HG03575 (cell line): ENCODE measurements around the gene DSCAML1.

Experiments used
- ATAC-seq: cut with Tn5 transposase; IDR thresholded peaks from one replicate; pipeline ENCODE4 v1.9.1; 2021; ENCODE audit not compliant: unreplicated experiment, insufficient number of reproducible peaks, low FRiP score; ENCODE audit errors: extremely low read depth

The DSCAML1 gene

DNA sequence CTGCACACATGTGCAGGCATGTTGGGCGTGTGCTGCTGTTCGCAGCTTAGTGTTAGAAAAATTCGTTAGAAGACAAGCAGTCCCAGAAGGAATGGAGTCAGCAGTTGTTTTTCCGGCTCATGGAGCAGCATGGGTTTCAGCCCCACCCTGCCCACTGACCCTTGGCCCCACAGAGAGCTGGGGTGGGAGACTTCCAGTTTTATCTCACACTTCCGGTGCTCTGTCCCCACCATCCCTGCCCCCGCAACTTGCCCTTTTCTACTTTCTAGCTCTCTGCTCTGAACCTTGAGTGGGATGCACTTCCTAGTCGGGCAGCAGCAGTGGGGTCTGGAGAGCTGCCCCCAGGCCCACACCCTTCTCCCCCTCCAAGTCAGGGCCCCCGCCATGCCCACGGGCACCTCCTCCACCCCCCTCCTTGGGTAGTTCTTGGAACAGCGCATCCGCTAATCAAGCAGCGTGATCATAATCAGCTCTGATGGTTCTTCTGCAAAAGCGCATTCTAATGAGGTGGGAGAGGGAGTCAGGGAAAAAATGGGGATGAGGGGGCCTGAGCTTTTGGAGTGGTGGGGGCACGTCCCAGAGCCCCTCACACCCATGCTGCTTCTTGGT, 285.0 kb downstream of the DSCAML1 start:
- no peak for ATAC-seq

DNA sequence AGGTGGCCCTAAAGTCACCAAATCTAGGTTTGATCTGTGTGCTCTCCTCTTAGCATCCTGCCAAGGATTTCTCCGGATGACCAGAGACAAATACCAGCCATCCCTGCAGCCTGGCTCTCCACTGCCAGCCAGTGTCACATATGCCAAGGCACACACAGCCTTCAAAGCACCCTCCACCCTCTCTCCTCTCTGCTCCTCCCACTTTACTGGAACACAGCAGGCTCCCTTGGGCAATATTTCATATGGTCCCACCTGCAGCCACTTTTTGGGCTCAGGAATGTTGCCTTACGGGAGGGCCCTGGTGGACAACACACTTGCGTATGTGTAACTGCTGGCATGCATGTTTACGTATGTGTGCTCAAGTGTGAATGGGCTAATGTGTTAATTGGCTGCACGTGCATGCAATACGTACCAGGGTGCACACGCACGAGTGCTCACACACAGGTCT, 285.5 kb downstream of the DSCAML1 start:
- no peak for ATAC-seq

DNA sequence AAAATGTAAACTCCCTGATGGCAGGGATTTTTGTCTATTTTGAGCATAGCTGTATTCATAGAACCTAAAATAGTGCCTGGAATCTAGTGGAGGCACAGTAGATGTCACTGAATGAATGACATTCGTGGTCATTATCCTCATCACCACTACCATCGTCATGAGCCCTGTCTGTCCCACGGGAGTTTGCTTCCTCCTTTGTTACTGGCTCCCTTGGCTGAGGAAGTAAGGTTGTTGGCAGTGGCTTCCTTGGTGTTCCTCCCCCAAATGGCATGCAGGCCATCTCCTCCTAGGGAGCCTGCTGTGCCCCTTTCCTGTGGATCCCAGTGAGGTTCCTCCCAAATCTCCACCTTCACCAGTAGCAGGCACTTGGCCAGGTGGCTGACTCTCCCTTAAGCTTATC, 286.4 kb downstream of the DSCAML1 start:
- no peak for ATAC-seq

DNA sequence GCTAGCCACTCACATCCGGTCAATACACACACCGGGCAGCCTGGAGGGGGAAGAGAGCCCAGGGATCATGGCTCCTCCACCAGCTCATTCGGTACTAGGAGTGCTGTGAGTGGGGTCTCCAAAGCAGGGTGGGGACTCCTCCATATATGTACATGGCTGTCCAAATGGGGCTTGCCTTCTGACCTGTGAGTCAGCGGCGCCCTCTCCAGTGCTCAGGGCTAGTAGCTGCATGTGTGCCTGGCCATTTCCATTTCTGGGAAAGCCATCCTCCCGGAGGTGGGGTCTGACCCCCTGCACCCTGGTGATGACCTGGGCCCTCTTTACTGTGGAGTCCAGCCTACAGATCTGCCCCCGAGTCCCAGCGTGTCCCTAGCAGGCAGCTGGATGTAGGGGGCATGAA, 287.5 kb downstream of the DSCAML1 start:
- ATAC-seq, result no peak

DNA sequence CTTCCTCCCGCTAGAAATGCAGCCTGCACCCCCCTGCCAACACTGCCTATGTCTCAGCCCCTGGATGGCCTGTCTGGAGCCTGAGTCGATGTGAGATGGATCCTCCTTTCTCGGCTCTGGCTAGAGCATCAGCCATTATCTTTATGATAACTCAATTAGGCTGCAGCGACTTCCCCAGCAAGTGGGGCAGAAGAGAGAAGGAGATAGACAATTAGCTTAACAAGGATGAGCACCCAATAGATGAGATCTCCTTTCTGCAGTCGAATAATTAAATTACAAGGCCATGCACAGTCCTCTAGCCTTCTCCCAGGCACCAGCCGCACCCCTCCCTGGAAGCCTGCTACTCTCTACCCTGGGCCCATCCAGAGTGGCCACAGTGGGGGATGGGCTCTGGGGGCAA, 290.0 kb downstream of the DSCAML1 start:
- no peak for ATAC-seq

DNA sequence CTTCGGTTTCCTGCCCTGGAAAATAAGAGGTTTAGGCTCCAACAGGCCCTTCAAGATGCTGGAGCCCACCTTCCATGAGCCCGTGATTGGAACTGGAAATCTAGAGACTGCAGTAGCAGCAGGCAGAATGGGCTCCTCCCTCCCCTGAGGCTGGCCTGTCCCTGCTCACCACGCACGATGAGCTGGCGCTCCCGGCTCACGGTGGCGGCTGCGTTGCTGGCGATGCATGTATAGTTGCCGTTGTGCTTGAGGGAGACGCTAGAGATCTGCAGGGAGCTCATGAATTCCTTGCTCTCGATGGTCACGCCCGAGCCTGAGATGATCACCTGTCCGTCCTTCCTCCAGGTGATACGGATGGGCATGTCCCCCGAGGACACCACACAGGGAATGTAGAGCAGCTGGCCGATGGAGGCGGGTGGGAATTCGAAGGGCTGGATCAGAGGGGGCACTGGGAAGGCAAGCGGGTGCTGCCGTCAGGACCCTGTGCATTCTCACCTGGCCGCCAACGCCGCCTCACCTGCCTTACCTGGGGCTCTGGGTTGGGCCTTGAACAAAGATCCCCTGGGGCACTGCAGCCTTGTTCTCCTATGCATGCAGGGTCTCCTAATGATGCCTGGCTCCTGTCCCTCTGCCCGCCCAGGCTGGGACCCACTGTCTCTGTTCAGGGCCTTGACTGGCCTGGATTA, 291.6 kb downstream of the DSCAML1 start:
- no peak for ATAC-seq

DNA sequence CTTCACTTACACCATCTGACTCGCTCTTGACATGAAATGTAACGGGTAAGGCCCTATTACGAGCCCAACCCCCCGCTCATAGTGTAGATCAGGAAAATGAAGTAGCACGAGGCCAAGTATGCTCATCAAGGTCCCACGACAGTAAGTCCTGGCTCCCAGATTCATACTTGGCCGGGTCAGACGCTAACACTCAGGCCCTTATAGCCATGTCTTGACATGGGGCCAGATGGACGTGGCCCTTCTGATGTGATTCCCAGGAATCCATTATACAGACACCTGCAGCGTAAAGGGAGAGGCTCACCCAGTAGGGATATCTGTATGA, 294.3 kb downstream of the DSCAML1 start:
- no peak for ATAC-seq

DNA sequence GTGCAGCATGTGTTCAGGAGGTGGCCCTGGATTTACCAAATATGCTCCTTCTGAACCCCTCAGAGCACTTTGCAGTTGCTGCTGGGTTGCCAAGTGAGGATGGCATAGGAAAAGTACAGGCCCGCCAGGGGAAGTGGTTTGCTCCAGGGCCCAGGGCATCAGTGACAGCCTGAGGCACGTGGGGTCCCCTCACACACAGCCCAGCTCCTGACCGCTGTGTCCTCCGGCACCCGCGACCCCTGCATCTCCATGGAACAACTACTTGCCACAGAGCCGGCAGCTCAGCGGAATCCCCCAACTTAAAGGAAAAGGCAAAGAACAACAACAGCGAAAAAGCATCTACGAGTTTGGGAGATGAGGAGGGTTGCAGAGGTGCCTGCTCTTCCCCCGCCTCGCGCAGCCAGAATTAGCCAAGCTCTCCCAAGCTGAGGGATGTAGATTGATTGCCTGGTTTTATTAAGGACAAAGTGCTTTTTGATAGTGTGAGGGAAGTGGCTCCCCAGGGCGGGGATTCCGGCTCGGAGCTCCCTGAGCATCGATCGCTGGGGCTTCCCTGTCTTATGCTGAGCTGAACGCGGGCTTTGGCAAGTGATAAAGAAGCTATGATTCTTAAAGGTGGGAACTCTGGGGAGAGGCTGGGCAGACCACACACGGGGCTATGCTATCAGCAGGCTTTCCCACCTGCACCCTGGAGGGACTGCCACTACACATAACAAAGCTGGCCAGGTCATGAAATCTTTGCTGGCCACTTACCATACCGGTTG, 294.8 kb downstream of the DSCAML1 start:
- ATAC-seq, result no peak

DNA sequence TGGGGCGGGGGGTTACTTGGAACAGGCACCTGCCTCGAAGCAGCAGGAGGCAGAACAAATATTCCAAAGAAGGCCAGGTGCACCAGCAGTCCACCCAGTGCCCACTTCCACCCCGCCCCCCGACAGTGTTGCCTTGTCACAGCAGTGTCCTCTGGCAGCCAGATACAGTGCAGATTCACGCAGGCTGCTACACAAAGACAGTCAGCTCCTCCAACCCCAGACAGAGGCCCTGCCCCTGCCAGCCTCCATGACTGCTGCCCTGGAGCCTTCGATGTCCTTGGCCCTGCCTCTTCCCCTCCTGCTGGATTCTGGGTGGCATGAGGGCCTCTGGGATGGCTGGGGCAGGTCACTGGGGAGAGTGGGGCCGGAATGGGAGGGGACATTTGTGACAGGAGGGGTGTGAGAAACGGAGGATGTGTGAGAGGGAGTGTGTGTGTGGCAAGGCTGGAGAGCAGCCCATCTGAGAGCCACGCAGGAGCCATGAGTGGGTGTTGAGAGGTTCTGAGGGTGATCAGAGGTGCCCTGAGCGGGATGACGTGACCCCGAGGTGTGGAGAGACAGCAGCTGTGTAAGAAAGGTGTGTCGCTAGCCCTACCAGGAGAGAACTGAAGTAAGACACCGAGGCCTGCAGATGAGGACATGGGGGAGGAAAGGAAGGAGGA, 295.6 kb downstream of the DSCAML1 start:
- no peak for ATAC-seq

DNA sequence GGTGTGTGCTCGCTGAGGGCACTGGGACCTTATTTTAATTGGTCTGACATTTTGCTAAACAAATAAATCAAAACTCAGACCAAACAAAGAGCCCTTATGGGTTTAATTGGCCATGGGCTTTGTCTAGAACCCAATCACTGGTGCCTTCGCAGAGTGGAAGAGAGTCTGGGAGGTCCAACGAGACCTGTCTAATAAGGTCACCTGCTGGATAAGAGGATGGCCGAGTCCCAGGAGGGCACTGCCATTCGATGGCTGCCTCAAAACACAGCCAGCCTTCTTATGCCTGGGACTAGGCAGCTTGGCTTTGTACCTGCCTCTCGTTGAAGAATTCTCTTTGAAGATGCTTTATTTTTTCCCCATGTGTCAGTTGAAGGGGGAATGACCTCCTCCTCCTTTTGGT, 298.2 kb downstream of the DSCAML1 start:
- no peak for ATAC-seq

DNA sequence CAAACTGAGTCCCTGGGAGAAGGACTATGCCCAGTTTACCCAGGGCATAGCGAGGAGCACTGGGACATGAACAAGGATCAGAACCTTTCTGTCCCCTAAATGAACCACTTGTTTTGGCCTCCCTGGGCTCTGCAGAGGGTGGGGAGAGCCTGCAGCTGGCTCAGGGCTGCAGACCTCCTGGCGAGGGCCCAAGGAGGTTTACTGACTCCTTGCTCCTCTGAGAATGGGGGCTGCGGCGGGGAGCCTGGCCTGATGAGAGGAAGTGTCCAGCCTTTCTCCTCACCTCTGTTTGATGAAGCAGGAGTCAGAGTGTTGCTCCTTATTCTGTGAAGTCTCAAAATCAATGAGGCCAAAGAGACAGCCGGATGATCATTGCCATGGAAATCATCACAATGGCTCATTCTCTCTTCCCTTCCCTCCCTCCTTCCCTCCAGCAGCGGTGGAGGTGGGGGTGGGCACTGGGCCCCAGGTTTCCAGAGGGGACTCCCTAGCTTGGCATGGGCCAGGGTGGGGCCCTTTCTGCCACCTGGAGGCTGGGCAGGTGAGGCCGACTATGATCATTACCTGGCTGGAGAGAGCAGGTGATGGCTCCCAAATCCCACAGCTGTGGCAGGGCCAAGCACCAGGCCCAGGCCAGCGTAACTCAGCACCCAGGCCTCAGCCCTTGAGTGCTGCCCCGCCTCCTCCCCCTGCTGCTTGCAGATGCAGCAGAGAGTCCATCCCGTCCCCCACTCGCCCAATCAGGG, 299.6 kb downstream of the DSCAML1 start:
- ATAC-seq, result no peak

DNA sequence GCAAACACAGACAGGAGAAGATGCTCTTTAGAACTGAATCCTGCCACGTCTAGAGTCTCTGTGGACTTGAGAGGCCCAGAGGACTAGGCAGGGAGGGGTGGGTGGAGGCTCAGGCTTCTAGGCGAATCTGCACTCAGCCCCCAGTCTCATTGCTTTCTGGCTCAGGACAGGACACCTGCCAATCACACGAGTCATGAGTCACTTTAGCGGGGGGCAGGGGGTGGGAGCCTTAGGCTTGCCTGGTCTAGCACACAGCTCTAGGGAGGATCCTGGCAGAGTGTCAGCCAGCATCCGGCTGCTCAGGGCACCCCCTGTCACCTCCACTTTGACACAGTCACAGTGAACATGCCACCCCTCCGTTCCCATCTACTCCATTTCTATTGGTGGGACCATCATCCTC, 301.7 kb downstream of the DSCAML1 start:
- ATAC-seq, result no peak

DNA sequence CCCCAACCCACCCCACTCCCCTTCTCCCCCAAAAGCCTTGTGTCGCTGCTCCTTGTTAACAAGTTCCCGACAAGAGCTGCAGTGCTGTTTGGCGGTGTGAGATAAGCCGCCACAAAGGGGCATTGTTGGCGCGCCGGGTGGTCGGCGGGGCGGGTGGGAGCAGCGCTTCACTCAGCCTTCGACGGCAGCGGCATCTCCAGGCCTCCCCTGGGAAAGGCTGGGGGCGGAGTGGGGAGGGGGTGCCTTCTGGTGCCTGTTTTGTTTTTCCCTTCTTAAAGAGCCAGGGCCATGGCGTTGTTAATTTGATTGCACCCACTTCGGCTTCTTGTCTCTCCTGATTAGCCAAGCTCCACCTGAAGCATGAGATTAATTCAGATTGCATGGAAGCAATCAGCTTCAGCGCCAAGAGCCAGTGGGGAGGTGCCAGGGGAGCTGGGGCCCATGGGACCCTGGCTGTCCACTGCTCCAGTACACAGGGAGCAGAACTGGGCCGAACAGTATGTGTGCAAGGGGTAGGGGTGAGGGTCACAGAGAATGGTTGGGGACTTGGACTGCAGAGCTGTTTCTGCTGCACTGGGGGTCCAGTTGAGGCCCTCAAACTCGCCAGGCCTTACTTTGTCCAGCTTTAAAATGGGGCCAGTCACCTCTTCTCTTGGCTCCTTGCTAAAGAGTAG, 304.3 kb downstream of the DSCAML1 start:
- no peak for ATAC-seq

DNA sequence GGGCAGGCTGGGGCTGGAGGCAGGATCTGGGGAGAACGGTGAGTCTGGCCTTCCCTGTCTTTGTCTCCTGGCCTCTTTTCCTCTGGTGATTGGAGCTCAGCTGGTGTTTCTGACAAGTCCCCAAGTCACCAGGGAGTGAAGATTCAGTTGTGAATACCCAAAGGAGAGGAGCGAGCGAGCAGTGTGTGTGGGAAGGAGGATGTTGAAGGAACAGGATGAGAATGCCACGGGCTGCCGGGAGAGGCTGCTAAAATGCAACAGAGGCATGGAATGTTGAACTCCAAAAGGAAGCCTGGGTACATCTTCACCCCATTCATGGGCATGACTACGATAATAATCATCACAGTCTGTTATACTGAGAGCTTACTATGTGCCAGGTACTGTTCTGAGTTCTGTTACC, 306.1 kb downstream of the DSCAML1 start:
- no peak for ATAC-seq

DNA sequence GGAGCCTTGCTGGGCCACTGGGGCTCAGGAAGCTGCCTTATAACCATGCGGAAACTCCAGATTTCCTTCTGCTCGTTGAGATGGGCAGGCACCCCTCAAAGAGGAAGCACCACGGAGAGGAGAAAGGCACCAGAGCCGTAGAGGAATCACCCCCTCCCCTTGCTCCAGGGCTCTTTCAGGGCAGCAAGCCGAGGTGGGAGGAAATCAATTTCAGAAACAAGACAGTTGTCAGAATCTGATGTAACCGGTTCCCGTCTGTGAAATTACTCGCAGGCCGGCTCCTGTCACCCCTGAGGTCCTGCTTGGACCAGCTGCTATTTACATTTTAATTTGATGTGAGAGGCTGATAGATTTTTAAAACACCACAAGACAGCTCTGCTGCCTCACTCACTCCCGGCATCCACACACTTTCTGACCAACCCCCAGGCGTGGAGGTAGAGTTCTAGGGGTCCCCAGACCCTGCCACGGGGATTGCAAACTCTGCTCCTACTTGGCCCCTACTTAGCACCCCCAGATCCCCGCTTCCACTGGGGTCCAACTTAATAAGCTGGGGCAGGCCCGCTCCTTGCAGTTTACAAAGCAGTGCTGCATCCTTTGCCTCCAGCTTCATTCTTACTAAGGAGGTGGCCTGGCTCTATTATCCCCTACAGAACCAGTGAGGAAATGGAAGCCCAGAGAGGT, 306.9 kb downstream of the DSCAML1 start:
- ATAC-seq, result no peak

DNA sequence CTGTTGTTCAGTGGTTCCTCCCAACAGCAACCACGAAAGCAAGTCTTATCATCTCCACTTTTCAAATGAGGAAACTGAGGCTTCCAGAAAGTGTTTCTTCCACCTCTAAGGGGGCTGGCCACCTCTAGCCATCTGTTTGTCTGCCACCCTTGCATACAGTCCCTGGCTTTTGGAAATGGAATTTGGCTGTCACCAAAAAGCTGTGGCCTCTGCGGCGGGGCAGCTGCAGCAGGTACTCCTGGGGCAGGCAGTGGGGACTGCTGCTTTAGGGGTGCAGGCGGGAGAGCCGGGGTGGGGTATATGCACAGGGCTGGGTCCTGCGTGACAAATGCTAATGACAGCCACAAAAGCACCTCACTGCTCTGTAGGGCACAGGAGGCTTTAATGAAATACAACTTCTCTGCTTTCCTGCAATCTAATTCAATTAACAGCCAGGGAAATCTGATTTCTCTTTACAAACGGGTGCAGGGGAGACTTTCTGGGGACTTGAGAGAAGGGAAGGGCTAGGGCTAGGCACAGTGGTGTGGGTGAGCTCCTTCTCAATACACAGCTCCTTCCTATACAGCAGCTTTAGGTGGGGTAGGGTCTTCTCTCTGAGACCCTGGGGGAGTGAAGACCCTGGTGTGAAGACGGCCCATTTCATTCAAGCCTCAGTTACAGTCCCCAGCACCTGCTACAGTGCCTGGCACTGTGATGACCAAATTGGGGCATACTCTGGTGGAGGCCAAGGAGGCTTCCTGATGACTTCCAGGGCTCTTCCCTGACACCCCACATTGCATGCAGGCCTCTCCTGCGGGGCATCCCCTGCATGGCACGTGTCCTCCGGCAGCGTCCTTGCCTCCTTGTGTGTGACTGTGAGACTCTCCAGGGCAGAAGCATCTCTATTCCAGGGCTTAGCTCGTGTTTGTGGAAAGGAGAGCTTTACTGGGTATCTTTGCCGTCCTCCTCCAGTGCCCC, 307.7 kb downstream of the DSCAML1 start:
- ATAC-seq, result no peak

DNA sequence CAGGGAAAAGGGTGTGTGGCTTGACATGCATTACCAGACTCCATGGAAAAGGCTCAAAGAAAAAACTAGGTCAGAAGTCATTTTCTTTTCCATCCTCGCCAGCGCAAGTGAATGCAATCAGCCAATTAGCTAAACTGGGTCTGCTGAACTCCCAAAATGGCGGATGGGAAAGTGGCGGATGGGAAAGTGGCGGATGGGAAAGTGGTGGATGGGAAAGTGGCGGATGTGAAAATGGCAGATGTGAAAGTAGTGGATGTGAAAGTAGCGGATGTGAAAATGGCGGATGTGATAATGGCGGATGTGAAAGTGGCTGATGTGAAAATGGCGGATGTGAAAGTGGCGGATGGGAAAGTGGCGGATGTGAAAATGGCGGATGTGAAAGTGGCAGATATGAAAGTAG, 311.0 kb downstream of the DSCAML1 start:
- ATAC-seq, result no peak
